HCT116 (cell line): ENCODE measurements around the gene TEDDM1. TPM values are rescaled to one million over a fixed set of nuclear protein-coding genes. Genes with fewer than 3 reads are reported as not detected.

ENCODE experiments used
- ATAC-seq: fragments of 200-7000 bp; cut with Tn5 transposase; 2 replicates; pipeline ENCODE4 v1.9.1; 2020; ENCODE audit warnings: mild to moderate bottlenecking, moderate library complexity
- BruUV-seq: library from RNA; stranded (reverse); fragments of 400-500 nt; replicated peaks from 2 replicates; lab custom pipeline; 2021; lab: Mats Ljungman, UMichigan
- CTCF ChIA-PET: fragments of 300-600 bp; sonication (Branson Sonifier 250); formaldehyde crosslinking; loops from one replicate; lab custom pipeline; 2021; ENCODE audit warnings: antibody characterized with exemption; lab: Charles Lee
- POLR2A ChIA-PET: fragments of 300-600, 350-600 bp; sonication (Branson Sonifier 250); formaldehyde crosslinking; loops from one replicate; lab custom pipeline; 2021; ENCODE audit warnings: antibody characterized with exemption; lab: Charles Lee
- RAD21 ChIA-PET, 2 experiments: fragments of 300-600 bp; sonication (Branson Sonifier 250); formaldehyde crosslinking; loops; one replicate each; lab custom pipeline; 2023; ENCODE audit warnings: low total read pairs in 2 of 2; ENCODE audit not compliant: uncharacterized antibody in 2 of 2, unreplicated experiment in 2 of 2, low non-redundant PET in 1 of 2; lab: Charles Lee
- DNase-seq: peaks from one replicate; pipeline ENCODE4 v3.0.0-alpha.2; 2010; ENCODE audit warnings: low read depth, low spot score
- H2AFZ ChIP-seq: fragments of 200-600 bp; shearing (Covaris generic), sonication (generic); 2 replicates; pipeline ENCODE4 v1.6.1; 2017; ENCODE audit warnings: low read depth, mixed run types, mixed read lengths, antibody characterized with exemption, low read length; ENCODE audit not compliant: poor library complexity, severe bottlenecking
- H3K27ac ChIP-seq: 2 replicates; pipeline ENCODE4 v1.5.1; 2012; ENCODE audit warnings: low read depth, low read length
- H3K27me3 ChIP-seq: fragments of 200-600 bp; sonication (generic); 2 replicates; pipeline ENCODE4 v1.6.1; 2016; ENCODE audit warnings: mixed run types, low read length, mixed read lengths; ENCODE audit not compliant: insufficient read depth
- H3K36me3 ChIP-seq, 2 experiments: fragments of 200-500 bp in 1 of 2; fragments of 200-600 bp in 1 of 2; sonication (Bioruptor generic) in 1 of 2; sonication (generic) in 1 of 2; 2 replicates each; pipeline versions ENCODE4 v1.5.1 to v1.6.1; 2014 to 2016; ENCODE audit warnings: low read length in 2 of 2, inconsistent platforms in 1 of 2, mixed read lengths in 1 of 2, mixed run types in 1 of 2; ENCODE audit not compliant: insufficient read depth in 2 of 2, control insufficient read depth in 1 of 2
- H3K4me1 ChIP-seq, 2 experiments: fragments of 200-600 bp in 1 of 2; sonication (generic) in 1 of 2; 2 replicates each; pipeline versions ENCODE4 v1.5.1 to v1.6.1; 2012 to 2017; ENCODE audit warnings: low read length in 2 of 2, inconsistent platforms in 1 of 2, mild to moderate bottlenecking in 1 of 2, mixed read lengths in 1 of 2, mixed run types in 1 of 2, moderate library complexity in 1 of 2; ENCODE audit not compliant: insufficient read depth in 2 of 2, control insufficient read depth in 1 of 2
- H3K4me2 ChIP-seq: fragments of 200-600 bp; sonication (generic); 2 replicates; pipeline ENCODE4 v1.6.1; 2017; ENCODE audit warnings: mixed run types, low read length, mixed read lengths
- H3K4me3 ChIP-seq, 2 experiments: fragments of 200-600 bp in 1 of 2; sonication (generic) in 1 of 2; replicated peaks in 1 of 2; 2 replicates each; pipeline ENCODE4 v1.5.1; 2011 to 2016; ENCODE audit warnings: low read length in 2 of 2, control low read depth in 1 of 2, low read depth in 1 of 2, mild to moderate bottlenecking in 1 of 2, mixed read lengths in 1 of 2, mixed run types in 1 of 2
- H3K79me2 ChIP-seq: fragments of 200-600 bp; sonication (generic); 2 replicates; pipeline ENCODE4 v1.6.1; 2017; ENCODE audit warnings: mild to moderate bottlenecking, mixed run types, low read length, moderate library complexity, mixed read lengths; ENCODE audit not compliant: insufficient read depth
- H3K9ac ChIP-seq: fragments of 200-600 bp; sonication (generic); 2 replicates; pipeline ENCODE4 v1.6.1; 2016; ENCODE audit warnings: low read length, mixed read lengths
- H3K9me2 ChIP-seq: fragments of 200-600 bp; sonication (generic), shearing (Covaris generic); 2 replicates; pipeline ENCODE4 v1.6.1; 2017; ENCODE audit warnings: mixed run types, mild to moderate bottlenecking, moderate library complexity; ENCODE audit not compliant: insufficient read depth
- H3K9me3 ChIP-seq, 2 experiments: fragments of 200-500 bp in 1 of 2; fragments of 200-600 bp in 1 of 2; sonication (Bioruptor generic) in 1 of 2; sonication (generic) in 1 of 2; 2 replicates each; pipeline ENCODE4 v1.6.1; 2014 to 2017; ENCODE audit warnings: low read length in 2 of 2, mixed read lengths in 2 of 2, inconsistent platforms in 1 of 2, low read depth in 1 of 2, mild to moderate bottlenecking in 1 of 2, mixed run types in 1 of 2, moderate library complexity in 1 of 2; ENCODE audit not compliant: control insufficient read depth in 1 of 2, insufficient read depth in 1 of 2
- H4K20me1 ChIP-seq: fragments of 200-600 bp; sonication (generic), shearing (Covaris generic); 2 replicates; pipeline ENCODE4 v1.6.1; 2017; ENCODE audit warnings: mixed run types, mild to moderate bottlenecking, moderate library complexity; ENCODE audit not compliant: insufficient read depth
- ATF3 ChIP-seq: IDR thresholded peaks from 2 replicates; pipeline ENCODE4 v1.6.1; 2012
- CEBPB ChIP-seq: IDR thresholded peaks from 2 replicates; pipeline ENCODE4 v1.6.1; 2012; ENCODE audit warnings: low read depth
- EGR1 ChIP-seq: IDR thresholded peaks from 2 replicates; pipeline ENCODE4 v1.6.1; 2012; ENCODE audit warnings: low read depth
- EZH2 ChIP-seq: fragments of 200-600 bp; sonication (generic); IDR thresholded peaks from 2 replicates; pipeline ENCODE4 v1.6.1; 2017; ENCODE audit warnings: antibody characterized with exemption, mixed run types
- EZH2phosphoT487 ChIP-seq: fragments of 200-600 bp; IDR thresholded peaks from 2 replicates; pipeline ENCODE4 v1.6.1; 2018; ENCODE audit warnings: antibody characterized with exemption, borderline replicate concordance
- JUND ChIP-seq: IDR thresholded peaks from 2 replicates; pipeline ENCODE4 v1.6.1; 2012
- POLR2AphosphoS5 ChIP-seq: IDR thresholded peaks from 2 replicates; pipeline ENCODE4 v1.6.1; 2011; ENCODE audit warnings: mild to moderate bottlenecking, low read depth, low read length, moderate library complexity
- REST ChIP-seq: IDR thresholded peaks from 2 replicates; pipeline ENCODE4 v1.6.1; 2012; ENCODE audit warnings: low read depth
- SP1 ChIP-seq: IDR thresholded peaks from 2 replicates; pipeline ENCODE4 v1.6.1; 2012; ENCODE audit warnings: low read depth
- SRF ChIP-seq: IDR thresholded peaks from 2 replicates; pipeline ENCODE4 v1.6.1; 2012; ENCODE audit warnings: low read depth
- ZBTB33 ChIP-seq: IDR thresholded peaks from 2 replicates; pipeline ENCODE4 v1.6.1; 2011; ENCODE audit warnings: mild to moderate bottlenecking, low read length, moderate library complexity; ENCODE audit not compliant: insufficient replicate concordance; ENCODE audit errors: extremely low read depth
- ZFX ChIP-seq: fragments of 450-650 bp; IDR thresholded peaks from 2 replicates; pipeline ENCODE4 v1.6.1; 2017
- ZNF274 ChIP-seq: fragments of 200-500 bp; sonication (Bioruptor generic); IDR thresholded peaks from 2 replicates; pipeline ENCODE4 v1.6.1; 2014; ENCODE audit warnings: mild to moderate bottlenecking, low read depth, low read length, inconsistent platforms
- intact Hi-C: fragments of 100-400 bp; cut with micrococcal nuclease; formaldehyde crosslinking; loops from 2 replicates; pipeline ENCODE4 v1.10.0; 2022
- total RNA-seq: library from RNA; stranded (reverse); gene quantifications from one replicate; pipeline ENCODE4 v1.2.1, GENCODE V29; 2021; ENCODE audit not compliant: unreplicated experiment
- TF ChIP-seq, protein P1 (sequence below): IDR thresholded peaks from 2 replicates; pipeline ENCODE4 v1.6.1; 2012
- TF ChIP-seq, protein P2 (sequence below), 3 experiments: fragments of 200-600 bp in 1 of 3; sonication (generic) in 1 of 3; IDR thresholded peaks in 2 of 3; conservative IDR thresholded peaks in 1 of 3; 2 replicates each; pipeline ENCODE4 v1.5.1; 2012 to 2017; ENCODE audit warnings: low read depth in 2 of 3, low read length in 2 of 3, antibody characterized with exemption in 1 of 3, borderline replicate concordance in 1 of 3, control low read depth in 1 of 3, mild to moderate bottlenecking in 1 of 3, mixed read lengths in 1 of 3, mixed run types in 1 of 3, moderate library complexity in 1 of 3; ENCODE audit not compliant: insufficient read depth in 1 of 3

The TEDDM1 gene
- total RNA-seq, 1 experiment from 2014 or later, result not detected

DNA sequence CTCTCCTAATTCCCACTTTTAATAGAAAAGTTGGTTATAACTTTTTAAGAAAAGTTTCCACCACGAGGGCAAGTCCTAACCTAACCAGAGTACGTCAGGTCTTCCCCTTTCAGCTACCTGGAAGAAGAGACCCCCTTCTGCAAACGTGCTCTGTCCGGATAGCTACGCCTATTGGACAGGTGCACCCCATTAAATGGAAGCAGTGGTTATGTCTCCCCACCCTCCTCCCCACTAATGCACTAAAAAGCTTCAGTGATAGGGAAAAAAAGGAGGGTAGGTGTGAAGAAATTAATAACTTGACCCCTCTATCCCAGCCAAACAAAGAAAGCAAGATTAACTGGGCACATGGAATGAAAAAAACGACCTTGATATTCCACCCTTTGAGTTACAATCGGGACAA, 16.5 kb downstream of the TEDDM1 start:
- peaks cover 48 to 54% of the 10 kb centered on the region in 2 experiments for H3K36me3 ChIP-seq

More for the DNA sequence above, 16.5 kb downstream of the TEDDM1 start:
- no peak overlapping the region for H3K9ac ChIP-seq
- no peaks in the 10 kb centered on the region for H3K9me2 ChIP-seq
- no peaks in the 10 kb centered on the region for H3K9me3 ChIP-seq
- intact Hi-C loops, result no loop called here
- H3K27me3 ChIP-seq, result no peaks in the 10 kb centered on the region
- H4K20me1 ChIP-seq, result peaks cover 5% of the 10 kb centered on the region; the same call in 1 of the 2 replicates
- H3K4me3 ChIP-seq, result no peak overlapping the region
- H3K79me2 ChIP-seq, result peaks cover 20% of the 10 kb centered on the region
- ChIA-PET POLR2A (no interaction called here), RAD21 (no interaction called here), CTCF (no interaction called here)
- no peak for ATAC-seq
- no TSS peak for BruUV-seq
- H2AFZ ChIP-seq, result no peak overlapping the region
- H3K4me1 ChIP-seq, result no peaks in the 10 kb centered on the region
- H3K27ac ChIP-seq, result no peak overlapping the region
- no peak for TF ChIP-seq SP1
- TF ChIP-seq ZBTB33, result no peak
- TF ChIP-seq EGR1, result no peak
- no peak for TF ChIP-seq ATF3
- TF ChIP-seq EZH2phosphoT487, result no peak
- no peak for TF ChIP-seq CEBPB
- no peak for TF ChIP-seq EZH2
- TF ChIP-seq POLR2AphosphoS5, result no peak
- no peak for TF ChIP-seq ZNF274
- TF ChIP-seq JUND, result no peak
- TF ChIP-seq, protein P1, sequence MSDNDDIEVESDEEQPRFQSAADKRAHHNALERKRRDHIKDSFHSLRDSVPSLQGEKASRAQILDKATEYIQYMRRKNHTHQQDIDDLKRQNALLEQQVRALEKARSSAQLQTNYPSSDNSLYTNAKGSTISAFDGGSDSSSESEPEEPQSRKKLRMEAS, result no peak
- TF ChIP-seq SRF, result no peak
- TF ChIP-seq REST, result no peak
- TF ChIP-seq, protein P2, sequence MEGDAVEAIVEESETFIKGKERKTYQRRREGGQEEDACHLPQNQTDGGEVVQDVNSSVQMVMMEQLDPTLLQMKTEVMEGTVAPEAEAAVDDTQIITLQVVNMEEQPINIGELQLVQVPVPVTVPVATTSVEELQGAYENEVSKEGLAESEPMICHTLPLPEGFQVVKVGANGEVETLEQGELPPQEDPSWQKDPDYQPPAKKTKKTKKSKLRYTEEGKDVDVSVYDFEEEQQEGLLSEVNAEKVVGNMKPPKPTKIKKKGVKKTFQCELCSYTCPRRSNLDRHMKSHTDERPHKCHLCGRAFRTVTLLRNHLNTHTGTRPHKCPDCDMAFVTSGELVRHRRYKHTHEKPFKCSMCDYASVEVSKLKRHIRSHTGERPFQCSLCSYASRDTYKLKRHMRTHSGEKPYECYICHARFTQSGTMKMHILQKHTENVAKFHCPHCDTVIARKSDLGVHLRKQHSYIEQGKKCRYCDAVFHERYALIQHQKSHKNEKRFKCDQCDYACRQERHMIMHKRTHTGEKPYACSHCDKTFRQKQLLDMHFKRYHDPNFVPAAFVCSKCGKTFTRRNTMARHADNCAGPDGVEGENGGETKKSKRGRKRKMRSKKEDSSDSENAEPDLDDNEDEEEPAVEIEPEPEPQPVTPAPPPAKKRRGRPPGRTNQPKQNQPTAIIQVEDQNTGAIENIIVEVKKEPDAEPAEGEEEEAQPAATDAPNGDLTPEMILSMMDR (IDR thresholded peaks at IDR 0.05 in 2 of 3, conservative IDR thresholded peaks at IDR 0.05 in 1 of 3; ENCODE audit: borderline replicate concordance in 1 of 3, insufficient read depth in 1 of 3, low read depth in 2 of 3, low read length in 2 of 3), result no peak
- no peak for TF ChIP-seq ZFX
- H3K4me2 ChIP-seq, result no peak overlapping the region
- DNase-seq, result no peak
